ENCODE data around the gene SLC22A23.
A peak's percentile ranks its signal among the peaks of the same experiment; 100 is the strongest.

The SLC22A23 gene

GRCh38 chr6:3334555-3334954 is 122.3 kb downstream of the SLC22A23 start:
- no peak overlapping the region for H3K4me3 ChIP-seq (ENCODE audit: low read depth, low read length)
- ChIA-PET POLR2A (no interaction called here), CTCF (interaction anchor here (0.7 to 2.4 kb wide), 2 partner anchors 11 to 69 kb away, joined by 3 to 5 read pairs; no protein-coding TSS in a partner anchor)
- no peak for TF ChIP-seq ZNF175 (tag by site-specific recombination; IDR thresholded peaks at IDR 0.05)
- peak; percentile 31; the same call in 1 of the 2 replicates for TF ChIP-seq FEZF1 (tag by site-specific recombination; IDR thresholded peaks at IDR 0.05)
- no peak for TF ChIP-seq ZNF549 (tag by site-specific recombination; IDR thresholded peaks at IDR 0.05)
- TF ChIP-seq ZBTB8A (tag by site-specific recombination; IDR thresholded peaks at IDR 0.05) = no peak
- peak; percentile 18; the same call in 1 of the 2 replicates for TF ChIP-seq OSR2 (tag by site-specific recombination; IDR thresholded peaks at IDR 0.05)
- TF ChIP-seq ZNF335 (tag by site-specific recombination; conservative IDR thresholded peaks at IDR 0.05) = 0 out of 2 replicates have a peak, but pooled peaks have one; percentile 39
- 0 out of 2 replicates have a peak, but pooled peaks have one; percentile 5 for TF ChIP-seq ZNF2 (tag by site-specific recombination; IDR thresholded peaks at IDR 0.05)
- no peak for TF ChIP-seq ZNF792 (tag by site-specific recombination; IDR thresholded peaks at IDR 0.05)
- no peak overlapping the region for H3K27ac ChIP-seq (ENCODE audit: extremely low read depth, low read depth, low read length)
- no peaks in the 10 kb centered on the region for H3K9me3 ChIP-seq (ENCODE audit: control insufficient read depth, insufficient read depth, low read depth, low read length)
- H3K4me1 ChIP-seq (ENCODE audit: control insufficient read depth, insufficient read depth, low read length) = peaks cover 24% of the 10 kb centered on the region
- H3K36me3 ChIP-seq (ENCODE audit: control insufficient read depth in 2 of 2, insufficient read depth in 1 of 2, low read length in 2 of 2) = no peaks in the 10 kb centered on the region

- Histone ChIP-seq H3K4me1 (ENCODE audit: control insufficient read depth, insufficient read depth, low read length) (peaks cover 12% of the 10 kb centered on the region), H3K4me3 (ENCODE audit: low read depth, low read length) (no peak overlapping the region), H3K36me3 (ENCODE audit: control insufficient read depth in 2 of 2, insufficient read depth in 1 of 2, low read length in 2 of 2) (no peaks in the 10 kb centered on the region), H3K27ac (ENCODE audit: extremely low read depth, low read depth, low read length) (no peak overlapping the region), H3K9me3 (ENCODE audit: control insufficient read depth, insufficient read depth, low read depth, low read length) (no peaks in the 10 kb centered on the region)
- TF ChIP-seq WT1 (tag by site-specific recombination; IDR thresholded peaks at IDR 0.05) = peak; percentile 68; the same call in 1 of the 2 replicates
- no peak for TF ChIP-seq ZFP41 (tag by site-specific recombination; IDR thresholded peaks at IDR 0.05; ENCODE audit: borderline replicate concordance)
- POLR2A ChIA-PET = no interaction called here
- CTCF ChIA-PET = interaction anchor here (2.4 kb wide), 1 partner anchor 10 kb away, joined by 5 read pairs; no protein-coding TSS in a partner anchor
Observed at GRCh38 chr6:3333263-3333662, 123.6 kb downstream of the SLC22A23 start.

GRCh38 chr6:3331971-3332370 is 124.9 kb downstream of the SLC22A23 start:
- Histone ChIP-seq H3K27ac (ENCODE audit: extremely low read depth, low read depth, low read length) (no peak overlapping the region), H3K9me3 (ENCODE audit: control insufficient read depth, insufficient read depth, low read depth, low read length) (no peaks in the 10 kb centered on the region), H3K4me1 (ENCODE audit: control insufficient read depth, insufficient read depth, low read length) (peaks cover 5% of the 10 kb centered on the region), H3K4me3 (ENCODE audit: low read depth, low read length) (no peak overlapping the region), H3K36me3 (ENCODE audit: control insufficient read depth in 2 of 2, insufficient read depth in 1 of 2, low read length in 2 of 2) (no peaks in the 10 kb centered on the region)
- CTCF ChIA-PET = interaction anchor here (0.9 kb wide), 1 partner anchor 41 kb away, joined by 4 read pairs; no protein-coding TSS in a partner anchor
- POLR2A ChIA-PET = no interaction called here
- TF ChIP-seq ZNF366 (tag by site-specific recombination; conservative IDR thresholded peaks at IDR 0.05) (no peak), HOXA7 (CRISPR knock-in tag; IDR thresholded peaks at IDR 0.05; ENCODE audit: borderline replicate concordance) (no peak), ZNF155 (tag by site-specific recombination; IDR thresholded peaks at IDR 0.05) (no peak), MYNN (tag by site-specific recombination; IDR thresholded peaks at IDR 0.05; ENCODE audit: borderline replicate concordance) (no peak), ZNF2 (tag by site-specific recombination; IDR thresholded peaks at IDR 0.05) (no peak), ZNF596 (tag by site-specific recombination; IDR thresholded peaks at IDR 0.05) (no peak), ZSCAN5A (tag by site-specific recombination; IDR thresholded peaks at IDR 0.05) (no peak), ZNF157 (tag by site-specific recombination; IDR thresholded peaks at IDR 0.05) (no peak), ZBTB20 (tag by site-specific recombination; IDR thresholded peaks at IDR 0.05) (no peak), ZFP37 (tag by site-specific recombination; IDR thresholded peaks at IDR 0.05) (no peak), ZBTB7A (tag by site-specific recombination; IDR thresholded peaks at IDR 0.05; ENCODE audit: low read depth) (no peak), ZNF555 (tag by site-specific recombination; conservative IDR thresholded peaks at IDR 0.05) (no peak), ZSCAN18 (tag by site-specific recombination; IDR thresholded peaks at IDR 0.05) (no peak), ZNF10 (tag by site-specific recombination; IDR thresholded peaks at IDR 0.05) (no peak)
